ENCODE measurements around the gene C16orf74. TPM values are rescaled to one million over a fixed set of nuclear protein-coding genes. Genes with fewer than 3 reads are reported as not detected.

The C16orf74 gene
- total RNA-seq, 1 donor from 2014 or later = 4.7 TPM

- H3K4me2 ChIP-seq (ENCODE audit: low read length) = no peak overlapping the region
- H3K79me2 ChIP-seq (ENCODE audit: insufficient read depth, low read length) = peaks cover 92% of the 10 kb centered on the region
- FAIRE-seq = no peak
- no peak for DNase-seq (ENCODE audit: low read depth)
- H3K4me1 Mint-ChIP-seq (ENCODE audit: low read depth, unreplicated experiment) = peaks cover 2% of the 10 kb centered on the region
- no peaks in the 10 kb centered on the region for H3K9me3 ChIP-seq (ENCODE audit: insufficient read depth, low read depth, low read length)
- H3K27me3 Mint-ChIP-seq (ENCODE audit: low read depth, unreplicated experiment) = no peaks in the 10 kb centered on the region
- H3K27ac ChIP-seq (ENCODE audit: low read depth, low read length) = no peak overlapping the region
- TF ChIP-seq EZH2 (IDR thresholded peaks at IDR 0.05; ENCODE audit: insufficient read depth, low read length) (no peak), CTCF (IDR thresholded peaks at IDR 0.05; ENCODE audit: insufficient read depth, low read depth, low read length) (no peak)
- no peak overlapping the region for H3K27ac Mint-ChIP-seq (ENCODE audit: unreplicated experiment)
- H4K20me1 ChIP-seq (ENCODE audit: insufficient read depth, low read length) = peaks cover 92% of the 10 kb centered on the region
- no peaks in the 10 kb centered on the region for H3K4me1 ChIP-seq (ENCODE audit: insufficient read depth, low read length)
- H3K9ac ChIP-seq (ENCODE audit: low read length) = no peak overlapping the region
- H3K36me3 Mint-ChIP-seq (ENCODE audit: low read depth, unreplicated experiment) = peaks cover 19% of the 10 kb centered on the region
- peaks cover 32% of the 10 kb centered on the region for H3K36me3 ChIP-seq (ENCODE audit: insufficient read depth, low read length)
- H3K9me3 Mint-ChIP-seq (ENCODE audit: unreplicated experiment) = no peaks in the 10 kb centered on the region
- H3K4me3 Mint-ChIP-seq (ENCODE audit: unreplicated experiment) = no peak overlapping the region
- H2AFZ ChIP-seq (ENCODE audit: low read depth, low read length) = no peak overlapping the region
- H3K27me3 ChIP-seq (ENCODE audit: insufficient read depth, low read length) = no peaks in the 10 kb centered on the region
- no peak overlapping the region for H3K4me3 ChIP-seq (ENCODE audit: insufficient read depth, low read depth, low read length)
Measured at GRCh38 chr16:85788819-85789218, 37.9 kb upstream of the C16orf74 start.

- H3K36me3 Mint-ChIP-seq (ENCODE audit: low read depth, unreplicated experiment) = peaks cover 9% of the 10 kb centered on the region
- H3K4me3 Mint-ChIP-seq (ENCODE audit: unreplicated experiment) = no peak overlapping the region
- no peak for FAIRE-seq
Measured at GRCh38 chr16:85785927-85786326, 35.0 kb upstream of the C16orf74 start.

More at GRCh38 chr16:85785927-85786326, 35.0 kb upstream of the C16orf74 start:
- peaks cover 6% of the 10 kb centered on the region for H3K4me1 ChIP-seq (ENCODE audit: insufficient read depth, low read length)
- no peaks in the 10 kb centered on the region for H3K27me3 ChIP-seq (ENCODE audit: insufficient read depth, low read length)
- H3K4me3 ChIP-seq (ENCODE audit: insufficient read depth, low read depth, low read length) = no peak overlapping the region
- DNase-seq (ENCODE audit: low read depth) = no peak
- TF ChIP-seq CTCF (IDR thresholded peaks at IDR 0.05; ENCODE audit: insufficient read depth, low read depth, low read length) (no peak), EZH2 (IDR thresholded peaks at IDR 0.05; ENCODE audit: insufficient read depth, low read length) (no peak)
- Mint-ChIP-seq H3K9me3 (ENCODE audit: unreplicated experiment) (no peaks in the 10 kb centered on the region), H3K4me1 (ENCODE audit: low read depth, unreplicated experiment) (no peaks in the 10 kb centered on the region), H3K27me3 (ENCODE audit: low read depth, unreplicated experiment) (no peaks in the 10 kb centered on the region), H3K27ac (ENCODE audit: unreplicated experiment) (no peak overlapping the region)
- no peak overlapping the region for H3K9ac ChIP-seq (ENCODE audit: low read length)
- H3K36me3 ChIP-seq (ENCODE audit: insufficient read depth, low read length) = peaks cover 27% of the 10 kb centered on the region
- H3K27ac ChIP-seq (ENCODE audit: low read depth, low read length) = no peak overlapping the region
- no peak overlapping the region for H3K4me2 ChIP-seq (ENCODE audit: low read length)
- H3K79me2 ChIP-seq (ENCODE audit: insufficient read depth, low read length) = peaks cover 90% of the 10 kb centered on the region
- no peak overlapping the region for H2AFZ ChIP-seq (ENCODE audit: low read depth, low read length)
- no peaks in the 10 kb centered on the region for H3K9me3 ChIP-seq (ENCODE audit: insufficient read depth, low read depth, low read length)
- peaks cover 93% of the 10 kb centered on the region for H4K20me1 ChIP-seq (ENCODE audit: insufficient read depth, low read length)
